ENCODE measurements around the gene NMT2. TPM values are rescaled to one million over a fixed set of nuclear protein-coding genes. Genes with fewer than 3 reads are reported as not detected.

Gene NMT2
- total RNA-seq, 1 experiment from 2014 or later = 11.8 TPM

GRCh38 chr10:15124908-15125307, 43.6 kb downstream of the NMT2 start:
- H2BK20ac ChIP-seq (ENCODE audit: low read depth, low read length, poor library complexity, severe bottlenecking) = no peak overlapping the region

More at GRCh38 chr10:15124908-15125307, 43.6 kb downstream of the NMT2 start:
- H3K18ac ChIP-seq (ENCODE audit: insufficient read length, low read depth, low read length) = no peak overlapping the region
- H3K23me2 ChIP-seq (ENCODE audit: insufficient read length, low read depth, low read length, poor library complexity, severe bottlenecking) = no peaks in the 10 kb centered on the region
- H3K4me1 Mint-ChIP-seq = no peaks in the 10 kb centered on the region
- H3K27me3 Mint-ChIP-seq (ENCODE audit: low read depth) = no peaks in the 10 kb centered on the region
- no peak overlapping the region for H3K14ac ChIP-seq (ENCODE audit: insufficient read depth, low read length)
- no peak overlapping the region for H2BK15ac ChIP-seq (ENCODE audit: low read depth, low read length)
- no peak overlapping the region for H2BK12ac ChIP-seq (ENCODE audit: insufficient read length, low read depth, low read length)
- H3K36me3 Mint-ChIP-seq (ENCODE audit: insufficient read depth in 1 of 3, low read depth in 3 of 3) = peaks cover 11 to 34% (median 20%) of the 10 kb centered on the region in 3 experiments
- no peak overlapping the region for H2AK5ac ChIP-seq (ENCODE audit: insufficient read length, low read length)
- H4K91ac ChIP-seq (ENCODE audit: insufficient read length, low read depth, low read length) = no peak overlapping the region
- no peak overlapping the region for H4K8ac ChIP-seq (replicated peaks; ENCODE audit: insufficient read length, low read depth, low read length)
- WGBS (ENCODE audit: extremely low coverage, insufficient read length, low lambda C conversion rate) = no CpG with 5 or more reads among the region's 3 CpGs
- H3K4ac ChIP-seq (ENCODE audit: low read depth, low read length) = no peak overlapping the region
- no peak overlapping the region for H3K27ac Mint-ChIP-seq
- H3K27ac ChIP-seq (ENCODE audit: insufficient read length, low read depth, low read length) = no peak overlapping the region
- H2AFZ ChIP-seq (ENCODE audit: low read length) = no peak overlapping the region
- H3K4me1 ChIP-seq (ENCODE audit: insufficient read depth, low read length) = no peaks in the 10 kb centered on the region
- H3K27me3 ChIP-seq (ENCODE audit: insufficient read depth, low read length) = no peaks in the 10 kb centered on the region
- no peaks in the 10 kb centered on the region for H3K9me3 Mint-ChIP-seq
- H2BK120ac ChIP-seq (ENCODE audit: low read depth, low read length, poor library complexity, severe bottlenecking) = no peak overlapping the region
- H3K23ac ChIP-seq (ENCODE audit: insufficient read length, low read depth, low read length) = no peak overlapping the region
- TF ChIP-seq, protein P1, sequence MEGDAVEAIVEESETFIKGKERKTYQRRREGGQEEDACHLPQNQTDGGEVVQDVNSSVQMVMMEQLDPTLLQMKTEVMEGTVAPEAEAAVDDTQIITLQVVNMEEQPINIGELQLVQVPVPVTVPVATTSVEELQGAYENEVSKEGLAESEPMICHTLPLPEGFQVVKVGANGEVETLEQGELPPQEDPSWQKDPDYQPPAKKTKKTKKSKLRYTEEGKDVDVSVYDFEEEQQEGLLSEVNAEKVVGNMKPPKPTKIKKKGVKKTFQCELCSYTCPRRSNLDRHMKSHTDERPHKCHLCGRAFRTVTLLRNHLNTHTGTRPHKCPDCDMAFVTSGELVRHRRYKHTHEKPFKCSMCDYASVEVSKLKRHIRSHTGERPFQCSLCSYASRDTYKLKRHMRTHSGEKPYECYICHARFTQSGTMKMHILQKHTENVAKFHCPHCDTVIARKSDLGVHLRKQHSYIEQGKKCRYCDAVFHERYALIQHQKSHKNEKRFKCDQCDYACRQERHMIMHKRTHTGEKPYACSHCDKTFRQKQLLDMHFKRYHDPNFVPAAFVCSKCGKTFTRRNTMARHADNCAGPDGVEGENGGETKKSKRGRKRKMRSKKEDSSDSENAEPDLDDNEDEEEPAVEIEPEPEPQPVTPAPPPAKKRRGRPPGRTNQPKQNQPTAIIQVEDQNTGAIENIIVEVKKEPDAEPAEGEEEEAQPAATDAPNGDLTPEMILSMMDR (conservative IDR thresholded peaks at IDR 0.05) = no peak
- H3K79me2 ChIP-seq (ENCODE audit: insufficient read depth, low read length) = no peaks in the 10 kb centered on the region
- no peaks in the 10 kb centered on the region for H3K79me1 ChIP-seq (ENCODE audit: insufficient read depth, low read depth, low read length, poor library complexity, severe bottlenecking)
- no peak overlapping the region for H3K56ac ChIP-seq (ENCODE audit: insufficient read length, low read depth, low read length)
- H4K20me1 ChIP-seq (ENCODE audit: control insufficient read depth, insufficient read depth, insufficient read length) = no peaks in the 10 kb centered on the region
- no peak overlapping the region for H3K4me3 Mint-ChIP-seq
- H3K9me3 ChIP-seq (ENCODE audit: control insufficient read depth, low read depth, low read length) = no peaks in the 10 kb centered on the region
- no peak for DNase-seq
- H4K5ac ChIP-seq (ENCODE audit: insufficient read length, low read depth, low read length) = no peak overlapping the region
- H3K4me2 ChIP-seq (ENCODE audit: insufficient read depth, insufficient read length, low read length) = no peak overlapping the region
- H3T11ph ChIP-seq (ENCODE audit: low read length) = no peak overlapping the region
- no peak overlapping the region for H2BK5ac ChIP-seq (ENCODE audit: insufficient read length, low read length)
- no peak overlapping the region for H3K9ac ChIP-seq (ENCODE audit: extremely low read depth, insufficient read length, low read length)
